ENCODE results near the gene TMEM51. TPM values are rescaled to one million over a fixed set of nuclear protein-coding genes. Genes with fewer than 3 reads are reported as not detected.

Gene TMEM51
- total RNA-seq, 1 experiment from 2014 or later, result 47.6 TPM

GRCh38 chr1:15214527-15214926 lies 61.0 kb downstream of the TMEM51 start:
- Mint-ChIP-seq H3K36me3 (ENCODE audit: insufficient read depth, unreplicated experiment) (peaks cover 47% of the 10 kb centered on the region), H3K4me3 (ENCODE audit: low read depth, unreplicated experiment) (no peak overlapping the region), H3K27ac (ENCODE audit: unreplicated experiment) (no peak overlapping the region), H3K27me3 (ENCODE audit: unreplicated experiment) (no peaks in the 10 kb centered on the region), H3K9me3 (ENCODE audit: low read depth, unreplicated experiment) (no peaks in the 10 kb centered on the region), H3K4me1 (ENCODE audit: low read depth, unreplicated experiment) (peaks cover 24% of the 10 kb centered on the region)
- TF ChIP-seq CTCF (IDR thresholded peaks at IDR 0.05; ENCODE audit: unreplicated experiment), result no peak
- CTCF ChIA-PET, result no interaction called here
- DNase-seq, result no peak
- no TSS peak for BruUV-seq (replicated peaks)
- intact Hi-C loops (cut with micrococcal nuclease; ENCODE audit: unreplicated experiment), result no loop called here

GRCh38 chr1:15215116-15215515 lies 61.6 kb downstream of the TMEM51 start:
- no peak overlapping the region for H3K4me3 Mint-ChIP-seq (ENCODE audit: low read depth, unreplicated experiment)
- peaks cover 47% of the 10 kb centered on the region for H3K36me3 Mint-ChIP-seq (ENCODE audit: insufficient read depth, unreplicated experiment)
- no peak for TF ChIP-seq CTCF (IDR thresholded peaks at IDR 0.05; ENCODE audit: unreplicated experiment)
- H3K27me3 Mint-ChIP-seq (ENCODE audit: unreplicated experiment), result no peaks in the 10 kb centered on the region
- no peak overlapping the region for H3K27ac Mint-ChIP-seq (ENCODE audit: unreplicated experiment)
- no TSS peak for BruUV-seq (replicated peaks)
- no peak for DNase-seq
- H3K9me3 Mint-ChIP-seq (ENCODE audit: low read depth, unreplicated experiment), result no peaks in the 10 kb centered on the region
- intact Hi-C loops (cut with micrococcal nuclease; ENCODE audit: unreplicated experiment), result no loop called here
- H3K4me1 Mint-ChIP-seq (ENCODE audit: low read depth, unreplicated experiment), result peaks cover 24% of the 10 kb centered on the region
- CTCF ChIA-PET, result no interaction called here

- Mint-ChIP-seq H3K27ac (ENCODE audit: unreplicated experiment) (peak overlapping the region; percentile 52), H3K36me3 (ENCODE audit: insufficient read depth, unreplicated experiment) (peaks cover 45% of the 10 kb centered on the region), H3K27me3 (ENCODE audit: unreplicated experiment) (no peaks in the 10 kb centered on the region), H3K4me1 (ENCODE audit: low read depth, unreplicated experiment) (peaks cover 7% of the 10 kb centered on the region), H3K9me3 (ENCODE audit: low read depth, unreplicated experiment) (no peaks in the 10 kb centered on the region), H3K4me3 (ENCODE audit: low read depth, unreplicated experiment) (no peak overlapping the region)
- intact Hi-C loops (cut with micrococcal nuclease; ENCODE audit: unreplicated experiment), result no loop called here
- no peak for TF ChIP-seq CTCF (IDR thresholded peaks at IDR 0.05; ENCODE audit: unreplicated experiment)
- CTCF ChIA-PET, result no interaction called here
- no TSS peak for BruUV-seq (replicated peaks)
- no peak for DNase-seq
These were observed 64.1 kb downstream of the TMEM51 start for GRCh38 chr1:15217654-15218053.

- TF ChIP-seq CTCF (IDR thresholded peaks at IDR 0.05; ENCODE audit: unreplicated experiment), result no peak
- Mint-ChIP-seq H3K4me3 (ENCODE audit: low read depth, unreplicated experiment) (no peak overlapping the region), H3K9me3 (ENCODE audit: low read depth, unreplicated experiment) (no peaks in the 10 kb centered on the region), H3K36me3 (ENCODE audit: insufficient read depth, unreplicated experiment) (peaks cover 44% of the 10 kb centered on the region), H3K27me3 (ENCODE audit: unreplicated experiment) (no peaks in the 10 kb centered on the region), H3K27ac (ENCODE audit: unreplicated experiment) (peak overlapping the region; percentile 52), H3K4me1 (ENCODE audit: low read depth, unreplicated experiment) (no peaks in the 10 kb centered on the region)
- intact Hi-C loops (cut with micrococcal nuclease; ENCODE audit: unreplicated experiment), result no loop called here
- CTCF ChIA-PET, result no interaction called here
- peak; percentile 47 for DNase-seq
- BruUV-seq (replicated peaks), result no TSS peak
These were observed 65.0 kb downstream of the TMEM51 start for GRCh38 chr1:15218287-15219279.

Measured in Calu3 (cell line).